GM10266 (cell line): ENCODE results near the gene CIBAR2.

ENCODE experiments used
- DNase-seq: peaks from one replicate; pipeline ENCODE4 v3.0.0; 2012; ENCODE audit errors: extremely low spot score
- TF ChIP-seq, protein P1 (sequence below): IDR thresholded peaks from 2 replicates; pipeline ENCODE4 v1.5.1; 2012; ENCODE audit warnings: mild to moderate bottlenecking, low read depth; ENCODE audit not compliant: control insufficient read depth, insufficient read depth; ENCODE audit errors: missing control alignments

Gene CIBAR2

DNA sequence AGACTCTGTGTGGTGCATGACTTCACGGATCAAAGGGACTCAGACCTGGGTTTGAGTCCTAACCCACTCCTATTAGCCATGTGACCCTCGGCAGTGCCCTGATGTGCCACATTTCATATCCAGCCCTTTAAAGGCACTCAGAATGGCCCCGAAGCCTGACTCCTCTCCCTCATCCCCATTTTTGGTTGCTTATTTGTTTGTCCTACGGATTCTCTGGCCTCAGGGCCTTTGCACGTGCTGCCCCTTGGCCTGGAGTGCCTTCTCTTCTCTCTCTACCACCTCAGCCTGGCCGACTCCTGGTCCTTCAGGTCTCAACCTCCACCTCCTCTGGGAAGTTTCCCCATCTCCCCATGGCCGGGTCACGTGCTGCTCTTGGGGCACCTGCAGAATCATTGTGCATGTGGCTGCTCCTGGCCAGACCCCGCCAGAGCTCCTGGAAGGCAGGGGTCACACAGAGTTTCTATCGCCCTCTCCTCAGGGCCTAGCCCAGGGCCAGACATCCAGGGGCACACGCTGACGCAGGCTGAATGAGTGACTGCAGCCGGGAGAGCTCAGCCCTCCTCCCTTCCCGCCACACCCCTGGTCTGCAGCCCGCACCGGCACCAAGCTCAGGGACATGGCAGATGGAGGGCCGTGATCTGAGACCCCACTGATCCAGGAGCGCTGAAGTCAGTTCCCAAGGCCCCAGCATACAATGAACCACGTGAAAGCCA is 22.0 kb upstream of the CIBAR2 start:
- no peak for DNase-seq
- TF ChIP-seq, protein P1, sequence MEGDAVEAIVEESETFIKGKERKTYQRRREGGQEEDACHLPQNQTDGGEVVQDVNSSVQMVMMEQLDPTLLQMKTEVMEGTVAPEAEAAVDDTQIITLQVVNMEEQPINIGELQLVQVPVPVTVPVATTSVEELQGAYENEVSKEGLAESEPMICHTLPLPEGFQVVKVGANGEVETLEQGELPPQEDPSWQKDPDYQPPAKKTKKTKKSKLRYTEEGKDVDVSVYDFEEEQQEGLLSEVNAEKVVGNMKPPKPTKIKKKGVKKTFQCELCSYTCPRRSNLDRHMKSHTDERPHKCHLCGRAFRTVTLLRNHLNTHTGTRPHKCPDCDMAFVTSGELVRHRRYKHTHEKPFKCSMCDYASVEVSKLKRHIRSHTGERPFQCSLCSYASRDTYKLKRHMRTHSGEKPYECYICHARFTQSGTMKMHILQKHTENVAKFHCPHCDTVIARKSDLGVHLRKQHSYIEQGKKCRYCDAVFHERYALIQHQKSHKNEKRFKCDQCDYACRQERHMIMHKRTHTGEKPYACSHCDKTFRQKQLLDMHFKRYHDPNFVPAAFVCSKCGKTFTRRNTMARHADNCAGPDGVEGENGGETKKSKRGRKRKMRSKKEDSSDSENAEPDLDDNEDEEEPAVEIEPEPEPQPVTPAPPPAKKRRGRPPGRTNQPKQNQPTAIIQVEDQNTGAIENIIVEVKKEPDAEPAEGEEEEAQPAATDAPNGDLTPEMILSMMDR, result no peak

DNA sequence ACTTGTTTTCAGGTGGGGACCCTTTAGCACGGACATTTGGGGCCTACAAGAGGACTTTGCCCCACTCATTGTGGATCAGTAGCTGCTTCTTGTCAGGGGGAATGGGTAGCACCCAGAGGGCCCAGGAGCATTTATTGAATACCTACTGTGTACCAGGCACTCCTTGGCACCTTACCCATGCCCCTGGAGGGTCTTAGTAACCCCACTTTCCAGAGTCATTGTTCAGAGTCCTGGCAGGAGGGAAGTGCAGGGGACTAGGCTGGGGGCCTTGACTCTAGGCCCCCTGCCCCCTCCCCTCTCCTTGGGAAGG is 21.0 kb upstream of the CIBAR2 start:
- DNase-seq, result no peak
- TF ChIP-seq, protein P1, result no peak

DNA sequence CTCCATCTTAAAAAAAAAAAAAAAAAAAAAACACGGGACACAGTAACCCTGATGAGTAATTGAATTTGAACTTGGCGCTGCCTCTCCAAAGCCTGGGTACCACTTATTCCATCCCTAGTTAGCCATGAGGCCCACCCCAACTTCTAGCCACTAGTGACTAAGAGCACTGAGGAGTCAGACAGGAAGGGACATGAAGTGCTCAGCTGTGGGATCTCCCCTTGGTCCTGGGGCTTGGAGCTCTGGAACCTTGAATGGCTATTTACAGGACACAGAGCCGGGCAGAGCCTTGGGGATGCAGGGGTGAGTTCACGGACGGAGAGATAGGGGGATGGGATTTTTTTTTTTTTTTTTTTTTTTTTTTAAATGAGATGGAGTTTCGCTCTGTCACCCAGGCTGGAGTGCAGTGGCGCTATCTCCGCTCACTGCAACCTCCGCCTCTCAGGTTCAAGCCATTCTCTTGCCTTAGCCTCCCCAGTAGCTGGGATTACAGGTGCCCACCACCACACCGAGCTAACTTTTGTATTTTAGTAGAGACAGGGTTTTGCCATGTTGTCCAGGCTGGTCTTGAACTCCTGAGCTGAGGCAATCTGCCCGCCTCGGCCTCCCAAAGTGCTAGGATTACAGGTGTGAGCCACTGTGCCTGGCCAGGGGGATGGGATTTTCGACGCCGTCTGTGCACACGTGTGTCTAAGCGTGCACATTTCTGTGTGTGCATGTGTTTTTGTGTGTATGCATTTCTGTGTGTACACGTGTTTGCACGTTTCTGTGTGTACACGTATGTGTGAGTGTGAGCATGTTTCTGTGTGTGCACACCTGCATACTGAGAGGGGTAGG is 20.4 kb upstream of the CIBAR2 start:
- DNase-seq, result no peak
- TF ChIP-seq, protein P1, result no peak

DNA sequence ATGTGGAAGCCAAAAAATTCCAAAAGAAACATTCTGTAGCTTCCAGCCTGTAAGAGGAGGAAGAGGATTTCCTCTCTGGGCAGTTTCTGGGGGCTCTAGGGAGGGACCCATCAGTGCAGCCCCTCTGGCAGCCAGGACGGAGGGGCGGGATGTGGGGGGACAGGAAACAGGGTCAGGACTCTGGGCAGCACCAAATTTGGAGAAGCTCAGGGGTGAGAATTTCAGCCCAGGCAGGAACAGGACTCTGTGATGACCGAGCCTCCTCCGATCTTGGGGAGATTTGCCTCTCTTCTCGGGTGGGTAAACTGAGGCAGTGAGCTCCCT is 18.4 kb upstream of the CIBAR2 start:
- TF ChIP-seq, protein P1, result no peak
- no peak for DNase-seq

DNA sequence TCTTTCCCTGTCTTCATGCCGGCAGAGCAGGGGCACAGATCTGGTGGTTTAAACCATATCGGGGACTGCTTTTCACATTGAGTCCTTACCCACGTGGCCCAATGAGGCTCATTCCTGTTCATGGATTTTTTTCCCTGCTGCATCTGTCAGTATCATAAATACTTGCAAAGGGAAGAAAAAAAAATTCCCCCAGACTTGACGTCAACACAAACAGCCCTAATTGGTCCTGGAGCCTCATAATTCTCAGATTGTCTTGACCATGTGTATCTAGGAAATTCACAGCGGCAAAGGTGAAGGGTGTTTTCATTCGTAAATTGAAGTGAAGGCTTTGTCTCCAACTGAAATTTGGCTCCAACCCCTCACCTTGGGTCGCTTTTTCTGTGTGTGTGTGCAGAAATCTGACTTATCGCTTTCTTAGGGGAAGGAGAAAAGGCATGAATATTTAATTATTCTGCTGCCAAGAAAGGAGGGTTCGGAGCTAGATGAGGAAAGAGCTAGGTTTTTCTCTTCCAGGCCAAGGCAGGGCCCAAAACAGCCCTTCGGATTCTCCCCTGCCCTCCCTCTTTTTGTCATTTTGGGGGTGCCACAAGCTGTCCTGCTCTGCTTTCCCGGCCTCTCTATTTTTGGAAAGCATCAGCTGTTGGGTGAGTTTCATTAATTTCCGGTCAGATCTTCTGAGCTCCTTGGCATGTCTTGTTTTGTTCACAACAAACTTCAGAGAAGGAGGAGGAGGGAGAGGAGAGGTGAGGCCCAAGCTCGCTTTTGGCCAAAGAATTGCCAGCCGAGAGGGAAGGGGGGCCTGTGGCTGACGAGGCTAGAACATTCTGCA is 17.8 kb upstream of the CIBAR2 start:
- DNase-seq, result no peak
- TF ChIP-seq, protein P1, result no peak

DNA sequence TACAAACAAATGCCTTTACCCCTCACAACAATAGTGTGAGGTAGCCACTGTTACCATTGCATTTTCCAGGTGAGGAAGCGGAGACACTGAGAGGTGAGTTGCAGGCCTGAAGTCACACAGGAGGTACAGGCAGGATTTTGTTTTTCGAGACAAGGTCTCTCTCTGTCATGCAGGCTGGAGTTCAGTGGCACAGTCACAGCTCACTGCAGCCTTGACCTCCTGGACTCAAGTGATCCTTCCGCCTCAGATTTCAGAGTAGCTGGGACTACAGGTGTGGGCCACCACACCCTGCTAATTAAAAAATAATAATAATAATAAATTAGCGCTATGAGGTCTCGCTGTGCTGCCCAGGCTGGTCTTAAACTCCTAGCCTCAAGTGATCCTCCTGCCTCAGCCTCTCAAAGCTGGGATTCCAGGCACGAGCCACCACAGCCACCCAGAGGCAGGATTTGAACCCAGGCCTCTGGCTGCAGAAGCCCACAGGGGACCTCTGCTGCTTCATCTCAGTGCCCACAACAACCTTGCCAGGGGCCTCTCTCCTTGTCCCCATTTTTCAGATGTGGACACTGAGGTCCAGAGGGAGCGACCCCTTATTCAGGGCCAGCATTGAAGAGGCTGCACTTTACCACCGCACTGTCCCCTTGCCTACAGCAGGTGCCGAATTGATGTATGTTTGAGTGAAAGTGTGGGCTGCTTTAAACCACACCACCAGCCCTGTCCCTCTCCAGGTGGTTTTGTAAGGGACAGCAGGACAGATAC is 16.0 kb upstream of the CIBAR2 start:
- TF ChIP-seq, protein P1, result no peak
- DNase-seq, result no peak

DNA sequence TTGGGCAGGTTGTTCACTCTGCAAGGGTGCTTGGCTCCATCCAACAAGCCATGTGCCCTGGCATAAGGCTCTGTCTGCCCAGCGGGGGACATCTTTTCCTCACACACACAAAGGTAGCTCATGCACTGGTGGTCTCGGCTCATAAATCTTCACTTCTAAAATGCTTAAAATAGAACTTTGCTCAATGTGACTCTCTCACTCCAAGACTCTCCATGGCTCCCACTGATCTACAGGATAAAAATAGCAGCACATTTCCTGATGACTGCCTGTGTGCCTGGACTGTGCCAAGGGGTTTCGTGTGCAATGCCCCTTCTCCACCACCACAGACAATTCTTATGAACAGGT is 15.1 kb upstream of the CIBAR2 start:
- no peak for DNase-seq
- TF ChIP-seq, protein P1, result no peak
